Measurements from ENCODE around the gene GALNT6. TPM values are rescaled to one million over a fixed set of nuclear protein-coding genes. Genes with fewer than 3 reads are reported as not detected.

The GALNT6 gene
- total and polyA plus RNA-seq, 5 donors from 2014 or later = 2.3 to 19.5 (median 2.9) TPM

GRCh38 chr12:51361161-51362016, 29.8 kb downstream of the GALNT6 start:
- Histone ChIP-seq H3K36me3 (ENCODE audit: control insufficient read depth, insufficient read depth, low read length) (peaks cover 17% of the 10 kb centered on the region), H3K4me3 (ENCODE audit: low read depth, low read length) (no peak overlapping the region), H3K9me3 (ENCODE audit: control insufficient read depth in 2 of 2, low read length in 2 of 2) (no peaks in the 10 kb centered on the region), H3K27me3 (ENCODE audit: control insufficient read depth, insufficient read depth, low read length) (no peaks in the 10 kb centered on the region), H3K27ac (ENCODE audit: insufficient read depth, low read length, poor library complexity, severe bottlenecking) (no peak overlapping the region), H3K4me1 (ENCODE audit: control insufficient read depth, insufficient read depth, low read length, poor library complexity, severe bottlenecking) (no peaks in the 10 kb centered on the region)
- Mint-ChIP-seq H3K9me3 (no peaks in the 10 kb centered on the region), H3K27ac (peak overlapping the region in 2 of 3 donors; percentile 15 to 82), H3K4me3 (no peak overlapping the region), H3K4me1 (peaks cover 0 to 18% (median 11%) of the 10 kb centered on the region in 4 donors), H3K36me3 (peaks cover 31% of the 10 kb centered on the region), H3K27me3 (no peaks in the 10 kb centered on the region)
- peak in 1 of 2 donors; percentile 30 for ATAC-seq (ENCODE audit: low read depth in 2 of 2)
- DNase-seq = no peak

- Mint-ChIP-seq H3K27ac (peak overlapping the region in 1 of 3 donors; percentile 9), H3K9me3 (no peaks in the 10 kb centered on the region), H3K4me1 (peaks cover 0 to 9% (median 7%) of the 10 kb centered on the region in 4 donors), H3K27me3 (no peaks in the 10 kb centered on the region), H3K4me3 (no peak overlapping the region), H3K36me3 (peaks cover 31% of the 10 kb centered on the region)
- no peak for ATAC-seq (ENCODE audit: low read depth in 2 of 2)
- DNase-seq = no peak
- no peak overlapping the region for H3K4me3 ChIP-seq (ENCODE audit: low read depth, low read length)
- peaks cover 17% of the 10 kb centered on the region for H3K36me3 ChIP-seq (ENCODE audit: control insufficient read depth, insufficient read depth, low read length)
- no peaks in the 10 kb centered on the region for H3K27me3 ChIP-seq (ENCODE audit: control insufficient read depth, insufficient read depth, low read length)
- H3K9me3 ChIP-seq (ENCODE audit: control insufficient read depth in 2 of 2, low read length in 2 of 2) = no peaks in the 10 kb centered on the region
- H3K27ac ChIP-seq (ENCODE audit: insufficient read depth, low read length, poor library complexity, severe bottlenecking) = no peak overlapping the region
- H3K4me1 ChIP-seq (ENCODE audit: control insufficient read depth, insufficient read depth, low read length, poor library complexity, severe bottlenecking) = no peaks in the 10 kb centered on the region
Observed at GRCh38 chr12:51360315-51360714, 30.9 kb downstream of the GALNT6 start.

GRCh38 chr12:51359851-51360250, 31.4 kb downstream of the GALNT6 start:
- H3K4me3 Mint-ChIP-seq = no peak overlapping the region
- Histone ChIP-seq H3K36me3 (ENCODE audit: control insufficient read depth, insufficient read depth, low read length) (peaks cover 16% of the 10 kb centered on the region), H3K4me1 (ENCODE audit: control insufficient read depth, insufficient read depth, low read length, poor library complexity, severe bottlenecking) (no peaks in the 10 kb centered on the region), H3K4me3 (ENCODE audit: low read depth, low read length) (no peak overlapping the region), H3K27me3 (ENCODE audit: control insufficient read depth, insufficient read depth, low read length) (no peaks in the 10 kb centered on the region), H3K27ac (ENCODE audit: insufficient read depth, low read length, poor library complexity, severe bottlenecking) (no peak overlapping the region), H3K9me3 (ENCODE audit: control insufficient read depth in 2 of 2, low read length in 2 of 2) (no peaks in the 10 kb centered on the region)
- peaks cover 31% of the 10 kb centered on the region for H3K36me3 Mint-ChIP-seq
- peak overlapping the region in 2 of 3 donors; percentile 33 to 60 for H3K27ac Mint-ChIP-seq
- no peaks in the 10 kb centered on the region for H3K27me3 Mint-ChIP-seq
- H3K9me3 Mint-ChIP-seq = no peaks in the 10 kb centered on the region
- peaks cover 0 to 9% (median 7%) of the 10 kb centered on the region in 4 donors for H3K4me1 Mint-ChIP-seq
- no peak for DNase-seq
- no peak for ATAC-seq (ENCODE audit: low read depth in 2 of 2)

GRCh38 chr12:51358496-51358895, 32.7 kb downstream of the GALNT6 start:
- Histone ChIP-seq H3K9me3 (ENCODE audit: control insufficient read depth in 2 of 2, low read length in 2 of 2) (no peaks in the 10 kb centered on the region), H3K27me3 (ENCODE audit: control insufficient read depth, insufficient read depth, low read length) (no peaks in the 10 kb centered on the region), H3K4me3 (ENCODE audit: low read depth, low read length) (no peak overlapping the region), H3K4me1 (ENCODE audit: control insufficient read depth, insufficient read depth, low read length, poor library complexity, severe bottlenecking) (no peaks in the 10 kb centered on the region), H3K27ac (ENCODE audit: insufficient read depth, low read length, poor library complexity, severe bottlenecking) (no peak overlapping the region), H3K36me3 (ENCODE audit: control insufficient read depth, insufficient read depth, low read length) (peaks cover 8% of the 10 kb centered on the region)
- no peak overlapping the region for H3K4me3 Mint-ChIP-seq
- H3K27me3 Mint-ChIP-seq = no peaks in the 10 kb centered on the region
- H3K36me3 Mint-ChIP-seq = peaks cover 26% of the 10 kb centered on the region
- no peak for DNase-seq
- no peak for ATAC-seq (ENCODE audit: low read depth in 2 of 2)
- peaks cover 0 to 9% (median 7%) of the 10 kb centered on the region in 4 donors for H3K4me1 Mint-ChIP-seq
- H3K27ac Mint-ChIP-seq = no peak overlapping the region
- H3K9me3 Mint-ChIP-seq = no peaks in the 10 kb centered on the region

- Histone ChIP-seq H3K4me1 (ENCODE audit: control insufficient read depth, insufficient read depth, low read length, poor library complexity, severe bottlenecking) (no peaks in the 10 kb centered on the region), H3K27me3 (ENCODE audit: control insufficient read depth, insufficient read depth, low read length) (no peaks in the 10 kb centered on the region), H3K36me3 (ENCODE audit: control insufficient read depth, insufficient read depth, low read length) (peaks cover 8% of the 10 kb centered on the region), H3K27ac (ENCODE audit: insufficient read depth, low read length, poor library complexity, severe bottlenecking) (no peak overlapping the region), H3K4me3 (ENCODE audit: low read depth, low read length) (no peak overlapping the region), H3K9me3 (ENCODE audit: control insufficient read depth in 2 of 2, low read length in 2 of 2) (no peaks in the 10 kb centered on the region)
- H3K36me3 Mint-ChIP-seq = peaks cover 23% of the 10 kb centered on the region
- no peak overlapping the region for H3K27ac Mint-ChIP-seq
- H3K27me3 Mint-ChIP-seq = no peaks in the 10 kb centered on the region
- DNase-seq = no peak
- no peaks in the 10 kb centered on the region for H3K9me3 Mint-ChIP-seq
- peaks cover 0 to 9% (median 7%) of the 10 kb centered on the region in 4 donors for H3K4me1 Mint-ChIP-seq
- ATAC-seq (ENCODE audit: low read depth in 2 of 2) = no peak
- no peak overlapping the region for H3K4me3 Mint-ChIP-seq
Observed at GRCh38 chr12:51357374-51358047, 33.7 kb downstream of the GALNT6 start.

- no peaks in the 10 kb centered on the region for H3K4me1 ChIP-seq (ENCODE audit: control insufficient read depth, insufficient read depth, low read length, poor library complexity, severe bottlenecking)
- H3K27me3 Mint-ChIP-seq = no peaks in the 10 kb centered on the region
- peaks cover 0 to 8% (median 3%) of the 10 kb centered on the region in 4 donors for H3K4me1 Mint-ChIP-seq
- no peaks in the 10 kb centered on the region for H3K27me3 ChIP-seq (ENCODE audit: control insufficient read depth, insufficient read depth, low read length)
- no peak overlapping the region for H3K4me3 ChIP-seq (ENCODE audit: low read depth, low read length)
- H3K27ac ChIP-seq (ENCODE audit: insufficient read depth, low read length, poor library complexity, severe bottlenecking) = no peak overlapping the region
- no peaks in the 10 kb centered on the region for H3K9me3 Mint-ChIP-seq
- H3K9me3 ChIP-seq (ENCODE audit: control insufficient read depth in 2 of 2, low read length in 2 of 2) = no peaks in the 10 kb centered on the region
- ATAC-seq (ENCODE audit: low read depth in 2 of 2) (no peak), DNase-seq (peak; percentile 13 to 60 (median 48))
- peak overlapping the region; percentile 73 to 84 (median 80) for H3K27ac Mint-ChIP-seq
- H3K36me3 Mint-ChIP-seq = no peaks in the 10 kb centered on the region
- no peaks in the 10 kb centered on the region for H3K36me3 ChIP-seq (ENCODE audit: control insufficient read depth, insufficient read depth, low read length)
- peak overlapping the region in 1 of 4 donors; percentile 79 for H3K4me3 Mint-ChIP-seq
Observed at GRCh38 chr12:51351913-51352532, 39.2 kb downstream of the GALNT6 start.

- H3K27me3 ChIP-seq (ENCODE audit: control insufficient read depth, insufficient read depth, low read length) = no peaks in the 10 kb centered on the region
- Mint-ChIP-seq H3K36me3 (no peaks in the 10 kb centered on the region), H3K4me3 (no peak overlapping the region), H3K27ac (no peak overlapping the region), H3K27me3 (no peaks in the 10 kb centered on the region), H3K4me1 (peaks cover 0 to 8% (median 4%) of the 10 kb centered on the region in 4 donors), H3K9me3 (no peaks in the 10 kb centered on the region)
- H3K27ac ChIP-seq (ENCODE audit: insufficient read depth, low read length, poor library complexity, severe bottlenecking) = no peak overlapping the region
- H3K4me3 ChIP-seq (ENCODE audit: low read depth, low read length) = no peak overlapping the region
- no peaks in the 10 kb centered on the region for H3K4me1 ChIP-seq (ENCODE audit: control insufficient read depth, insufficient read depth, low read length, poor library complexity, severe bottlenecking)
- no peaks in the 10 kb centered on the region for H3K9me3 ChIP-seq (ENCODE audit: control insufficient read depth in 2 of 2, low read length in 2 of 2)
- no peak for DNase-seq
- H3K36me3 ChIP-seq (ENCODE audit: control insufficient read depth, insufficient read depth, low read length) = no peaks in the 10 kb centered on the region
- no peak for ATAC-seq (ENCODE audit: low read depth in 2 of 2)
Observed at GRCh38 chr12:51349026-51349425, 42.2 kb downstream of the GALNT6 start.

Data from CD4-positive, CD25-positive, alpha-beta regulatory T cell (primary cell).